GM04503 (cell line): ENCODE measurements around the gene C2orf78.

ENCODE experiments used
- DNase-seq: peaks from one replicate; pipeline ENCODE4 v3.0.0-alpha.2; 2012; ENCODE audit warnings: low read depth

Gene C2orf78

GRCh38 chr2:73839653-73840411, 55.8 kb downstream of the C2orf78 start:
- DNase-seq = no peak

GRCh38 chr2:73841912-73842738, 58.1 kb downstream of the C2orf78 start:
- no peak for DNase-seq

GRCh38 chr2:73842739-73843019, 58.7 kb downstream of the C2orf78 start:
- no peak for DNase-seq

- DNase-seq = no peak
Observed at GRCh38 chr2:73844087-73844486, 60.1 kb downstream of the C2orf78 start.

- DNase-seq = no peak
Observed at GRCh38 chr2:73850009-73850408, 66.0 kb downstream of the C2orf78 start.

- no peak for DNase-seq
Observed at GRCh38 chr2:73851274-73851673, 67.3 kb downstream of the C2orf78 start.

- peak; percentile 49 for DNase-seq
Observed at GRCh38 chr2:73852020-73852419, 68.0 kb downstream of the C2orf78 start.

GRCh38 chr2:73855526-73855925, 71.5 kb downstream of the C2orf78 start:
- DNase-seq = no peak

- DNase-seq = peak; percentile 82
Observed at GRCh38 chr2:73856214-73856613, 72.2 kb downstream of the C2orf78 start.

- peak; percentile 41 for DNase-seq
Observed at GRCh38 chr2:73859721-73860586, 76.0 kb downstream of the C2orf78 start.

GRCh38 chr2:73862987-73863386, 79.0 kb downstream of the C2orf78 start:
- no peak for DNase-seq
